HepG2 (cell line): ENCODE data around the gene RBP4. TPM values are rescaled to one million over a fixed set of nuclear protein-coding genes. Genes with fewer than 3 reads are reported as not detected.

Experiments
- ATAC-seq: fragments of 200-7000 bp; cut with Tn5 transposase; 3 replicates; pipeline ENCODE4 v1.9.1; 2020; ENCODE audit warnings: mild to moderate bottlenecking, moderate library complexity
- BruUV-seq: library from RNA; stranded (reverse); fragments of 400-500 nt; replicated peaks from 2 replicates; lab custom pipeline; 2021; lab: Mats Ljungman, UMichigan
- CTCF ChIA-PET: fragments of 300-600 bp; formaldehyde crosslinking; extraction: SDS; loops from one replicate; lab custom pipeline; 2021; ENCODE audit warnings: low total read pairs, inconsistent platforms, low intra/inter-chr PET ratio; lab: Yijun Ruan, JAX
- POLR2A ChIA-PET: fragments of 350-600 bp; sonication (Branson Sonifier 250); formaldehyde crosslinking; loops from one replicate; lab custom pipeline; 2020; ENCODE audit warnings: antibody characterized with exemption, inconsistent platforms; lab: Yijun Ruan, JAX
- DNase-seq: peaks from one replicate; pipeline ENCODE4 v3.0.0-alpha.2; 2015; ENCODE audit warnings: low spot score
- FAIRE-seq: peaks from 3 replicates; lab custom pipeline; 2011; peaks lifted over from hg19 to GRCh38; lab: Jason Lieb, UNC
- H2AFZ ChIP-seq: one replicate; pipeline ENCODE4 v1.6.1; 2011; ENCODE audit warnings: low read length, inconsistent platforms
- H3K27ac ChIP-seq: fragments of 300-600 bp; 3 replicates; pipeline ENCODE4 v1.8.0; 2011; ENCODE audit warnings: mixed run types, mild to moderate bottlenecking, mixed read lengths, low read length, inconsistent platforms; ENCODE audit not compliant: insufficient read depth; ENCODE audit errors: extremely low read length
- H3K27me3 ChIP-seq, 2 experiments: fragments of 200-600 bp in 1 of 2; 2 replicates in 1 of 2; 3 replicates in 1 of 2; pipeline versions ENCODE4 v1.6.0 to v1.8.0; 2011; ENCODE audit warnings: low read length in 2 of 2, mild to moderate bottlenecking in 2 of 2, moderate library complexity in 2 of 2, inconsistent platforms in 1 of 2; ENCODE audit not compliant: insufficient read depth in 2 of 2, control insufficient read depth in 1 of 2
- H3K36me3 ChIP-seq, 2 experiments: fragments of 200-600 bp in 1 of 2; replicated peaks in 1 of 2; 2 replicates in 1 of 2; 3 replicates in 1 of 2; pipeline versions ENCODE4 v1.5.1 to v1.8.0; 2011; ENCODE audit warnings: low read length in 2 of 2, inconsistent platforms in 1 of 2; ENCODE audit not compliant: insufficient read depth in 2 of 2, control insufficient read depth in 1 of 2
- H3K4me1 ChIP-seq: 2 replicates; pipeline ENCODE4 v1.5.1; 2012; ENCODE audit warnings: low read length, inconsistent platforms; ENCODE audit not compliant: insufficient read depth
- H3K4me2 ChIP-seq: 2 replicates; pipeline ENCODE4 v1.6.0; 2011; ENCODE audit warnings: low read depth, low read length, inconsistent platforms
- H3K4me3 ChIP-seq, 3 experiments: fragments of 200-600 bp in 1 of 3; sonication (generic), shearing (Covaris generic) in 1 of 3; replicated peaks in 1 of 3; 2 replicates each; pipeline ENCODE4 v1.5.1; 2011 to 2016; ENCODE audit warnings: low read length in 3 of 3, inconsistent platforms in 2 of 3, low read depth in 2 of 3, mild to moderate bottlenecking in 2 of 3, control low read depth in 1 of 3, mixed read lengths in 1 of 3; ENCODE audit not compliant: insufficient read depth in 1 of 3
- H3K79me2 ChIP-seq: one replicate; pipeline ENCODE4 v1.6.1; 2011; ENCODE audit warnings: low read length, inconsistent platforms; ENCODE audit not compliant: insufficient read depth
- H3K9ac ChIP-seq: 2 replicates; pipeline ENCODE4 v1.6.0; 2011; ENCODE audit warnings: mild to moderate bottlenecking, low read depth, low read length, inconsistent platforms; ENCODE audit not compliant: insufficient read depth
- H3K9me3 ChIP-seq: 2 replicates; pipeline ENCODE4 v1.5.1; 2012; ENCODE audit warnings: mild to moderate bottlenecking, low read length
- H4K20me1 ChIP-seq: 2 replicates; pipeline ENCODE4 v1.6.0; 2011; ENCODE audit warnings: inconsistent platforms, mild to moderate bottlenecking, low read length, moderate library complexity; ENCODE audit not compliant: insufficient read depth
- ATAD3A ChIP-seq: sonication (generic); formaldehyde crosslinking; IDR thresholded peaks from 2 replicates; pipeline ENCODE4 v1.4.0; 2020; ENCODE audit warnings: missing genetic modification reagents
- CBX1 ChIP-seq: IDR thresholded peaks from one replicate; pipeline ENCODE4 v1.6.1; 2016; ENCODE audit warnings: antibody characterized with exemption, low read depth
- CHCHD3 ChIP-seq: sonication (generic); formaldehyde crosslinking; IDR thresholded peaks from 2 replicates; pipeline ENCODE4 v1.8.0; 2022; ENCODE audit warnings: mild to moderate bottlenecking, missing genetic modification reagents, moderate library complexity
- EZH2 ChIP-seq: conservative IDR thresholded peaks from 2 replicates; pipeline ENCODE4 v1.6.1; 2012; ENCODE audit warnings: mild to moderate bottlenecking, low read depth, low read length, moderate library complexity
- HNRNPLL ChIP-seq: fragments of 200-400 bp; formaldehyde crosslinking; IDR thresholded peaks from 2 replicates; pipeline ENCODE4 v1.6.1; 2017; ENCODE audit warnings: mild to moderate bottlenecking, low read depth, low read length; ENCODE audit not compliant: poor library complexity, severe bottlenecking
- PAX8 ChIP-seq: sonication (generic); formaldehyde crosslinking; IDR thresholded peaks from 2 replicates; pipeline ENCODE4 v1.8.0; 2022; ENCODE audit warnings: mild to moderate bottlenecking, missing genetic modification reagents, borderline replicate concordance
- PBX3 ChIP-seq: sonication (generic); formaldehyde crosslinking; IDR thresholded peaks from 2 replicates; pipeline ENCODE4 v1.8.1; 2023; ENCODE audit warnings: missing genetic modification reagents, inconsistent platforms, borderline replicate concordance
- SIN3A ChIP-seq: IDR thresholded peaks from 2 replicates; pipeline ENCODE4 v1.6.1; 2011; ENCODE audit warnings: low read depth, mild to moderate bottlenecking, control low read depth, low read length, borderline replicate concordance
- SIX1 ChIP-seq: sonication (generic); formaldehyde crosslinking; IDR thresholded peaks from 2 replicates; pipeline ENCODE4 v1.4.0; 2020; ENCODE audit warnings: missing genetic modification reagents, borderline replicate concordance
- SMYD3 ChIP-seq: sonication (generic); formaldehyde crosslinking; IDR thresholded peaks from 2 replicates; pipeline ENCODE4 v1.8.1; 2023; ENCODE audit warnings: mild to moderate bottlenecking, missing genetic modification reagents
- YY1 ChIP-seq: IDR thresholded peaks from 2 replicates; pipeline ENCODE4 v1.6.1; 2011; ENCODE audit warnings: low read length, low read depth, moderate library complexity, mild to moderate bottlenecking; ENCODE audit not compliant: insufficient read depth, insufficient replicate concordance
- ZFP36L1 ChIP-seq: sonication (generic); formaldehyde crosslinking; IDR thresholded peaks from 2 replicates; pipeline ENCODE4 v1.8.0; 2022; ENCODE audit warnings: mild to moderate bottlenecking, missing genetic modification reagents, moderate library complexity
- ZMYM4 ChIP-seq: sonication (generic); formaldehyde crosslinking; IDR thresholded peaks from 2 replicates; pipeline ENCODE4 v1.8.1; 2023; ENCODE audit warnings: mild to moderate bottlenecking, missing genetic modification reagents
- ZNF747 ChIP-seq: sonication (generic); formaldehyde crosslinking; IDR thresholded peaks from 2 replicates; pipeline ENCODE4 v1.8.1; 2023; ENCODE audit warnings: missing genetic modification reagents, mild to moderate bottlenecking, borderline replicate concordance
- ZSCAN12 ChIP-seq: sonication (generic); formaldehyde crosslinking; IDR thresholded peaks from 2 replicates; pipeline ENCODE4 v1.9.0; 2021; ENCODE audit warnings: mild to moderate bottlenecking, missing genetic modification reagents
- WGBS: methylation state at CpG from one replicate; pipeline ENCODE4 v1.1.6; 2017; ENCODE audit warnings: low lambda C conversion rate; 5-methylcytosine and 5-hydroxymethylcytosine counted together
- in situ Hi-C: cut with HindIII; loops from 2 replicates; pipeline ENCODE4 v1.10.0; 2017; ENCODE audit warnings: low pct_unique_long_range_greater_than_20kb; ENCODE audit not compliant: extremely low pct_ligation_motif_present
- intact Hi-C: fragments of 100-400 bp; cut with micrococcal nuclease; formaldehyde crosslinking; loops from one replicate; pipeline ENCODE4 v1.10.0; 2022; ENCODE audit not compliant: unreplicated experiment
- polyA plus RNA-seq, 8 experiments: library from polyadenylated mRNA; depleted of rRNA in 3 of 8; stranded (reverse) in 7 of 8; unstranded in 1 of 8; fragments of >200 nt; fragmentation: Illumina TruSeq in 4 of 8; extraction: Trizol in 4 of 8; gene quantifications; 2 replicates each; pipeline versions ENCODE4 v1.2.1 to v1.2.3, GENCODE V29; 2011 to 2016; ENCODE audit warnings: low read depth in 4 of 8, missing spikeins in 1 of 8, mixed read lengths in 1 of 8; ENCODE audit not compliant: insufficient read depth in 1 of 8
- total RNA-seq, 5 experiments: library from RNA; depleted of rRNA; stranded (reverse); fragments of >200 nt; fragmentation: Illumina TruSeq; extraction: Trizol; gene quantifications; 2 replicates each; pipeline ENCODE4 v1.2.3, GENCODE V29; 2016; ENCODE audit warnings: low read depth in 1 of 5
- TF ChIP-seq, protein P1 (sequence below): sonication (generic); formaldehyde crosslinking; IDR thresholded peaks from 2 replicates; pipeline ENCODE4 v1.4.0; 2020; ENCODE audit warnings: mild to moderate bottlenecking, missing genetic modification reagents

RBP4 gene
- total and polyA plus RNA-seq, 2 of the 13 experiments (the other 11 are each of a cell fraction or from before 2014, with no cell fraction given), result 642 to 931 TPM

- no peak for FAIRE-seq
- no peak overlapping the region for H2AFZ ChIP-seq
- ChIA-PET POLR2A (no interaction called here), CTCF (no interaction called here)
- no peak overlapping the region for H3K4me3 ChIP-seq
- BruUV-seq, result no TSS peak
- 36% methylated on average over 3 of the region's 3 CpGs for WGBS
- in situ Hi-C loops (no loop called here), intact Hi-C loops (no loop called here)
- H3K36me3 ChIP-seq, result no peaks in the 10 kb centered on the region
- TF ChIP-seq PBX3 (CRISPR knock-in tag) (no peak), YY1 (no peak), CHCHD3 (CRISPR knock-in tag) (no peak), ATAD3A (CRISPR knock-in tag) (no peak), CBX1 (no peak), SIN3A (no peak), ZMYM4 (no peak), ZFP36L1 (CRISPR knock-in tag) (no peak), HNRNPLL (no peak), ZNF747 (CRISPR knock-in tag) (no peak), PAX8 (CRISPR knock-in tag) (no peak), SMYD3 (CRISPR knock-in tag) (no peak), ZSCAN12 (no peak), EZH2 (no peak), SIX1 (CRISPR knock-in tag) (no peak)
- TF ChIP-seq, protein P1, sequence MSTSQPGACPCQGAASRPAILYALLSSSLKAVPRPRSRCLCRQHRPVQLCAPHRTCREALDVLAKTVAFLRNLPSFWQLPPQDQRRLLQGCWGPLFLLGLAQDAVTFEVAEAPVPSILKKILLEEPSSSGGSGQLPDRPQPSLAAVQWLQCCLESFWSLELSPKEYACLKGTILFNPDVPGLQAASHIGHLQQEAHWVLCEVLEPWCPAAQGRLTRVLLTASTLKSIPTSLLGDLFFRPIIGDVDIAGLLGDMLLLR, result no peak
- no peak for DNase-seq
- H3K9ac ChIP-seq, result no peak overlapping the region
- peaks cover 0 to 5% of the 10 kb centered on the region in 2 experiments; a peak in 4 of 5 replicates for H3K27me3 ChIP-seq
- ATAC-seq, result no peak
- no peak overlapping the region for H3K27ac ChIP-seq
- H3K9me3 ChIP-seq, result no peaks in the 10 kb centered on the region
- H4K20me1 ChIP-seq, result no peaks in the 10 kb centered on the region
- H3K4me2 ChIP-seq, result no peak overlapping the region
- no peaks in the 10 kb centered on the region for H3K79me2 ChIP-seq
- H3K4me1 ChIP-seq, result peaks cover 21% of the 10 kb centered on the region
These were observed 23.5 kb downstream of the RBP4 start for GRCh38 chr10:93577565-93577964.
